Vagina (tissue), 2 donors: ENCODE results near the gene ZMYND10. TPM values are rescaled to one million over a fixed set of nuclear protein-coding genes. Genes with fewer than 3 reads are reported as not detected.

Source experiments
- DNase-seq, 2 donors: peaks; one replicate each; pipeline ENCODE4 v3.0.0-alpha.2; 2017; ENCODE audit errors: extremely low spot score in 2 of 2
- H3K27ac ChIP-seq: fragments of 200-600 bp; sonication (generic); one replicate; pipeline ENCODE4 v1.5.1; 2019
- H3K27me3 ChIP-seq: fragments of 200-600 bp; sonication (generic); one replicate; pipeline ENCODE4 v1.5.1; 2019
- H3K36me3 ChIP-seq, 2 donors: fragments of 200-600 bp; sonication (generic); one replicate each; pipeline ENCODE4 v1.5.1; 2017 to 2019
- H3K4me1 ChIP-seq: fragments of 200-600 bp; sonication (generic); one replicate; pipeline ENCODE4 v1.5.1; 2019
- H3K4me3 ChIP-seq, 2 donors: fragments of 200-600 bp; sonication (generic); 1 replicate in 1 of 2; 2 replicates in 1 of 2; pipeline ENCODE4 v1.5.1; 2016 to 2019
- H3K9me3 ChIP-seq: fragments of 200-600 bp; sonication (generic); one replicate; pipeline ENCODE4 v1.5.1; 2019
- CTCF ChIP-seq, 3 experiments: fragments of 450-650 bp in 2 of 3; fragments of 200-600 bp in 1 of 3; sonication (generic) in 1 of 3; IDR thresholded peaks; one replicate each; pipeline ENCODE4 v1.5.1; 2017 to 2019; ENCODE audit warnings: antibody characterized with exemption in 3 of 3, mild to moderate bottlenecking in 2 of 3, moderate library complexity in 2 of 3
- POLR2A ChIP-seq, 2 donors: fragments of 450-650 bp; IDR thresholded peaks; one replicate each; pipeline ENCODE4 v1.6.1; 2017; ENCODE audit warnings: antibody characterized with exemption in 2 of 2, mild to moderate bottlenecking in 2 of 2, moderate library complexity in 2 of 2
- POLR2AphosphoS5 ChIP-seq, 2 donors: sonication (generic); formaldehyde crosslinking; IDR thresholded peaks; one replicate each; pipeline ENCODE4 v1.9.0; 2017; ENCODE audit warnings: antibody characterized with exemption in 2 of 2, mild to moderate bottlenecking in 2 of 2, low read depth in 1 of 2; ENCODE audit not compliant: insufficient read depth in 1 of 2
- intact Hi-C: fragments of 100-400 bp; cut with DNase I; formaldehyde crosslinking; loops from one replicate; pipeline ENCODE4 v1.15.1; 2023
- total RNA-seq: library from RNA; depleted of rRNA; stranded (reverse); fragments of >200 nt; gene quantifications from one replicate; pipeline ENCODE4 v1.2.3, GENCODE V29; 2016

ZMYND10 gene
- 0.74 TPM for total RNA-seq

GRCh38 chr3:50345586-50346234 is at the start of gene ZMYND10:
Gene ZMYND10 (minus strand): TSS chr3:50345732. CDS start chr3:50345579, 153 bp downstream.
- Histone ChIP-seq H3K4me1 (peaks cover 42% of the 10 kb centered on the region), H3K27me3 (no peaks in the 10 kb centered on the region), H3K27ac (no peak within 1 kb of the TSS), H3K9me3 (no peaks in the 10 kb centered on the region), H3K36me3 (peaks cover 0 to 8% of the 10 kb centered on the region in 2 donors), H3K4me3 (peak within 1 kb of the TSS; percentile 32 to 47)
- DNase-seq = no peak
- no peak for TF ChIP-seq POLR2AphosphoS5 (IDR thresholded peaks at IDR 0.05; ENCODE audit: insufficient read depth in 1 of 2, low read depth in 1 of 2)
- TF ChIP-seq CTCF (IDR thresholded peaks at IDR 0.05) = no peak
- TF ChIP-seq POLR2A (IDR thresholded peaks at IDR 0.05) = no peak
- intact Hi-C loops = no loop called here

- H3K9me3 ChIP-seq = no peaks in the 10 kb centered on the region
- H3K27me3 ChIP-seq = no peaks in the 10 kb centered on the region
- no peaks in the 10 kb centered on the region for H3K36me3 ChIP-seq
- TF ChIP-seq POLR2AphosphoS5 (IDR thresholded peaks at IDR 0.05; ENCODE audit: insufficient read depth in 1 of 2, low read depth in 1 of 2) (no peak), POLR2A (IDR thresholded peaks at IDR 0.05) (no peak), CTCF (IDR thresholded peaks at IDR 0.05) (no peak)
- DNase-seq = no peak
- no peak overlapping the region for H3K27ac ChIP-seq
- intact Hi-C loops = no loop called here
- peaks cover 8% of the 10 kb centered on the region for H3K4me1 ChIP-seq
- H3K4me3 ChIP-seq = no peak overlapping the region
Observed at GRCh38 chr3:50393061-50393460, 47.5 kb upstream of the ZMYND10 start.

- intact Hi-C loops = no loop called here
Observed at GRCh38 chr3:50392101-50392715, 46.7 kb upstream of the ZMYND10 start.

GRCh38 chr3:50390508-50391224 is 45.1 kb upstream of the ZMYND10 start:
- TF ChIP-seq POLR2A (IDR thresholded peaks at IDR 0.05) (no peak), CTCF (IDR thresholded peaks at IDR 0.05) (no peak), POLR2AphosphoS5 (IDR thresholded peaks at IDR 0.05; ENCODE audit: insufficient read depth in 1 of 2, low read depth in 1 of 2) (no peak)
- intact Hi-C loops = no loop called here
- DNase-seq = no peak
- Histone ChIP-seq H3K4me1 (peaks cover 8% of the 10 kb centered on the region), H3K27me3 (no peaks in the 10 kb centered on the region), H3K4me3 (no peak overlapping the region), H3K36me3 (no peaks in the 10 kb centered on the region), H3K27ac (no peak overlapping the region), H3K9me3 (no peaks in the 10 kb centered on the region)

More at GRCh38 chr3:50392101-50392715, 46.7 kb upstream of the ZMYND10 start:
- Histone ChIP-seq H3K4me3 (no peak overlapping the region), H3K4me1 (peaks cover 8% of the 10 kb centered on the region), H3K36me3 (no peaks in the 10 kb centered on the region), H3K9me3 (no peaks in the 10 kb centered on the region), H3K27ac (no peak overlapping the region), H3K27me3 (no peaks in the 10 kb centered on the region)
- DNase-seq = no peak
- TF ChIP-seq POLR2AphosphoS5 (IDR thresholded peaks at IDR 0.05; ENCODE audit: insufficient read depth in 1 of 2, low read depth in 1 of 2) (no peak), CTCF (IDR thresholded peaks at IDR 0.05) (no peak), POLR2A (IDR thresholded peaks at IDR 0.05) (no peak)
